CD4-positive, alpha-beta T cell treated with Interferon alpha-2 for 1 hour (primary cell): ENCODE data around the gene TMEM252.
A peak's percentile ranks its signal among the peaks of the same experiment; 100 is the strongest.

Experiments
- DNase-seq, 2 donors: peaks; one replicate each; pipeline ENCODE4 v3.0.0-alpha.2; 2020 to 2022

Gene TMEM252

DNA sequence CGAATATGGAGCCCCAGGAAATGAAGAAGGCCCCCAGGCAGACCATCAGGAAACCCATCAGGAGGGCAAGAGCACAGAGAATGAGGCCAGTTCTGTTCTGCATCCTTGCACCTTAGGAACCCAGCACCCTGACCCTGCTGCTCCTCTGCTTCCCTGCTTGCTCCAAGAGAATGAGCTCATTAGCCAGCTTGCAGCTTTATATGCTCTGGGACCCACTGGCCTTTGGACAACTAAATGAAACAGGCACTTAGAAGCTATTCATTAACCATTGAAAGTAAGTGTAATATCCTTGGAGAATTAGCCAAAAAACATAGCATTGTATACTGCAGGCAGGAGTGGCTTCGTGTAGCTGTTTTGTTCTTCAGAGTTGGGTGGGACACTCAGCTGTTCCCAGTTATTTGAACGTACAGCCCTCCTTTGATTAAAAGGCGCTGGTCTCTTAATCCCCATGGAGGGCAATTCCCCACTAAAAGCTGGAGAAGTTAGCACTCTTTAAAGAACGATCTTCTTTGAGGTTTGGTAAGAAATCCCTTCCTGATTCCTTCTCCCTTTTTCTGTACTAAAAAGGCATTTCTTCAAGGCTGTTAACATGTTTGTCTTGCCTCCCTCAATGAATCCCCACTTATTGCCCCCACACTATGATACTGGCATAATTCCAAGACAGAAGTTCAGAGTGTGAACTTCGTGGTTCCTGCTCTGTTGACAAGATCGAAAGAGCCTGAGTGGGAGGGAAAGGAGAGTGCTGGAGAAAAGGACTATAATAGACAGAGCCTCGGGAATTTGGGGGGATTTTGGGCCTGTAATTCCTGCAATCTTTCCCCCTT lies at the start of gene TMEM252:
TSS of gene TMEM252 (minus strand) at position 172 of the 824 bp plus-strand sequence. CDS start at position 103, 69 bp downstream.
- DNase-seq = no peak

- no peak for DNase-seq
These were observed 44.5 kb upstream of the TMEM252 start for GRCh38 chr9:68585034-68585761.

DNA sequence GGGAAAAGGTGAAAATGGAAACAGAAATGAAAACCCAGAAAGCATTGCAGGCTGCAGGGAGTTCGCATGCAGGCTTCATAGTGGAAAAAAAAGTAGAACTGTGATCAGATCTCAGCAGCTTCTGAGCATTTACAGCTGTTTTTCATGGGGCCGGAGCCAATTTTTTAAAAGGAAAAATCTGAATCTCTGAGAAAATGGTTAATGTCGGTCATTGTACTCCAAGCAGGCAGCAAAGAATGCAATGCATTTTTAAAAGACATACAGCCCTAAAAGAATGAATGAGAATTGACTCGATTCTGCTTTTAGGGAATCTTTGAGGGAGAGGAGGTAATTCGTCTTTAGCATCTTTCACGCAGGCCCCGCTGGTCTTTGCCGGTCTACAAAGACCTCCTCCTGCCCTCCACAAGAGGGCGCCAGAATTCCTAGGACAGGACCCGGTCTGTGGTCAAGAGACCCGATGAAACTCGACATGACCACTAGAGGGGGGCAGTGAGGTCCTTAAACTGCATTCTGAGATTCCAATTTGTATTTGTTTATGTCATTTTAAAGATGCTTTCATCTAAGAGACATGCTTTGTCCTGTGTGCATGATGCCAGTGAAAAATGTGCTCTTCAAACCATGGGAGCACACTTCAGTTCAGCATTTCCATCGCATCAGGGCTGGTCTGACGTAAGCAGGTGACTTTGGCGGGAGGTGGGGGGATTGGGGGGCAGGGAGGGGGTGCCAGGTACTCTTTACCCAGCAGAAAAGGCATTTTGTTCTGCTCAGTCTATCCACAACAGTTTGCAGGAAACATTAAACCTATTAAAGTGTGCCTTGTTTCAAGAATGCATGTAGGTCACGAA lies 43.7 kb upstream of the TMEM252 start:
- peak; percentile 84 to 87 for DNase-seq

DNA sequence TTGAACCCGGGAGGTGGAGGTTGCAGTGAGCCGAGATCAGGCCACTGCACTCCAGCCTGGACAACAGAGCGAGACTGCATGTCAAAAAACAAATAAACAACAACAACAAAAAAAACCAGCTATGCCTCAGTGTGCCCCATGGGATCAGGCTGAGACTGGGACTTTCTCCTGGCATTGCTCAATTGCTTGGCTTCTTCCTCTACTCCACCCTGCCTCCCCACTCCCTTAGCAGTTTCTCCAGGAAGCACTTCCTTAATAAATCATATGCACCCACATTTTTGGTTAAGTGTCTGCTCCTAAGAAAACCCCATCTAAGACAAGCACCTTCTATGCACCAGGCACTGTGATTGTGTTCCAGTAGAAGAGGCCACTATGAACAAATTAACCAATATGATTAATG lies 41.0 kb upstream of the TMEM252 start:
- no peak for DNase-seq

DNA sequence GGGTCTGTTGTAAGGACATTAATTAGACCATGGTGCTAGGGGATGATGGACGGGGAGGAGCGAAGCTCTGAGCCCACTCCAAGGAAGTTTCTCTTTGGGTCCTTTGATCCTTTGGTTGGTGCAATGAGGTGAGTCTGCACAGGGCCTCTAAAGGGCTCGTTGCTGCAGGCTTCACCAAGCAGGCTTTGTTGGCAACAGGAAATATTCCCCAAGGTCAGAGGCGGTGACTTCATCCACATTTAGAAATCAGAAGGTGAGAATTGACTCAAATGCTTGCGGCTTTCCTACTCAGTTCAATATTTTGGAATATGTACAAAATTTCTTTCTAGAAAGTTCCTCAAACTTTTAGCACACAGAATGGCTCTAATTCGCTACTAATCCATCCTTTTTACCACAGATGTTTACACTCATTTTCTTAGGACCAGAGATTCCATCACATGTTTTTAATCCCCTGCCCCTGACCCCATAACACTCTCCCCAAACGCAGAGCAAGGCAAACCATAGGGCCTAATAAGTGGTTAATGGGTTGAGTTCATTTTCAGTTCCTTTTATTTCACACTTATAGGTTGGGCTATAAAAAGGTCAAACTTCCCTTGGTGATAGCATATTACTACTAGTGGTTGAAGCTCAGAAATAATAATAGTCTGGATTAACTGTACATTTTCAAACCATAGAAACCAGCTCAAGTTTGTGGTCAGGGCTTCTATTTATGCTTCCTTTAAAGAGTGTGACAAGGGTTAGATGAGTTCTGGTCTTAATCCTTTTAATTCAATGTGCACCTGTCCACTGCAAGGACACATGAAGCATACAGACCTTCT lies 37.3 kb upstream of the TMEM252 start:
- no peak for DNase-seq

- no peak for DNase-seq
These were observed 35.1 kb upstream of the TMEM252 start for GRCh38 chr9:68575817-68576216.

GRCh38 chr9:68574150-68574549 lies 33.5 kb upstream of the TMEM252 start:
- no peak for DNase-seq

DNA sequence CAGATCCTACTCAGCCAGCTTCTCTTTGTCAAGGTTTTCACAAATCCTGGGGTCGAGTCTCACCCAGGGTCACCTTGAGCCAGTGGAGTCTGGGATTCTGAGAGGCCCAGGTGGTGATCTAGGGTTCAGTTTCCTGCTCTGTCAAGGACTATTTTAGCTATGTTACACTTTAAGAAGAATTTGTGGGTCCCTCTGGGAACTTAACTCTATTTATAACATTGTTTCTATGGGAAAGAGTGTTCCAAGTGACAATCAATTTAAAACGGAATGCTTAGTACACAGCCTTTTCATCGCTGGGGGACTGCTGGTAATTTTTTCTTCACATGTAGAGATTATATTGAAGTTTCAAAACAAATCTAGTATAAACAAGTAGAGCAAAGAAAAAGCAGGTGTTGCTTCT lies 26.9 kb upstream of the TMEM252 start:
- DNase-seq = no peak

DNA sequence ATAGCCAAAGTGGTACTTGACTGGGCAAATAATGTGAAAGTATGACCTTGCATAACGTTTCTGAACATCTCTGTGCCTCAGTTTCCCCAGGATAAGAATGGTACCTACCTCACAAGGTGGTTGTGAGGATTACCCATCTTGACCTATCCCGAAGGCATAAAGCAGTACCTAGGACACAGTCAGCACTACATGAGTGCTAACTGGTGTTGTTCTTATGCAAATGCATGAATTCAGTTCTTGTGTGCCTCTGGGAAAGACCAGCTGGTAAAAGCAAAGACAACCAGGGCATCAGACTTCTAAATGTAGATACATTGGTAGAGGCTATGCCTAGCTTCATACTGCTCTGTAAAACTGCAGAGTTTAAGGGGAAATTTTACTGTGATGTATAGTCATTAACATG lies 21.8 kb upstream of the TMEM252 start:
- DNase-seq = no peak

DNA sequence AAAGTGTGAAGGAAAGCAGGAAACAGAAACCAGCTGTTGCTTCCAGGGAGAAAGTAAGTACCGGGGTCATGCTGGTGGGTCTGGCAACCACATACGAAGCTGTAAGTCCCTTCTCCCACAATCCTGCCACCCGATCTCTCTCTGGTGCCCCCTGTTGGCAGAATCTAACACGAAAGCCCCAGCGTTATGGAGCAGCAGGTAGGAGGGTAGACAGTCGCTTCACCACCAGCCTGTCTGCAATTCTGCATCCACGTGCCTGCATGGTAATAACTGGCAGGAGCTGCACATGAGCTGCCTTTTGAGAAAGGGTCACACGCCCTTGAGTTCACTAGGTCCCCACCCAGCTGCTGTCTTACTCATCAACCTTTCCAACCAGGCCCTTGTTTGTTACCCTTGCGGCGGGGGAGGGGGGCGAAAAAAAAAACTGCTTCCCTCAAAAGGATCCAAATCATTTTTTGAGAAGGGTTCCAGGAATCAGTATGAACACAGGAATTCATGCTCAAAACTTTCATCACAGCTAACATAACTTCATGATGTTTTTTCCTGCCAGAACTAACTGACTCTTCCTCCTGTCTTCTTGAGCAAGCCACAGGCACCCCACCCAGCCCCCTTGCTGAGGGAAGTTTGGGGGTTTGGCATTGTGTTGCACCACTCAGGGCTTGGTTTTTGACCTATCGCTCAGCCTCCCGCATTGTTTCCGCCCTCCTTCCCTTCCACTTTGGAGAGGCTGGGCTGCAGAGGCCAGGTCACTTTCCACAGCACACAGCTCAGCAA lies 19.6 kb upstream of the TMEM252 start:
- DNase-seq = peak; percentile 41 to 68

DNA sequence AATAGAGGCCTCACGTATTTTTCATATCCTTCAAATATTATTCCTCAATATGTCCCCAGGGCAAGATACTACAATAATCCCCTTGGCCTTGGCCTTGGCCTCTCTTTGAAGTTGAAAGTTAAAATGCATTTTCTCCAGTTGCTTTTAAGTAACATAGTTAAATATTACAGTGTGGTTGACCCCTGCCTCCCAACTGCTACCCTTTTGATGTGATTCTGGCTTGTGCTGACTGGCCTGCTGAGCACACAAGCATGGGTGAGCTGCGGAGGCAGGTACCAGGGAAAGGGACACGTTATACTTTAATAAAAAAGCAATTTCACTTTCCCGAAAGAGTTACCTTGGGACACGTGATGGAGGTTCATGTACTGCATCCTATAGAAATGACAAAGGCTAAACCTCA lies 17.9 kb upstream of the TMEM252 start:
- DNase-seq = no peak

- DNase-seq = no peak
These were observed 14.9 kb upstream of the TMEM252 start for GRCh38 chr9:68555437-68556150.

GRCh38 chr9:68552700-68553476 lies 12.2 kb upstream of the TMEM252 start:
- DNase-seq = no peak

GRCh38 chr9:68551191-68551590 lies 10.5 kb upstream of the TMEM252 start:
- peak in 1 of 2 donors; percentile 13 for DNase-seq

DNA sequence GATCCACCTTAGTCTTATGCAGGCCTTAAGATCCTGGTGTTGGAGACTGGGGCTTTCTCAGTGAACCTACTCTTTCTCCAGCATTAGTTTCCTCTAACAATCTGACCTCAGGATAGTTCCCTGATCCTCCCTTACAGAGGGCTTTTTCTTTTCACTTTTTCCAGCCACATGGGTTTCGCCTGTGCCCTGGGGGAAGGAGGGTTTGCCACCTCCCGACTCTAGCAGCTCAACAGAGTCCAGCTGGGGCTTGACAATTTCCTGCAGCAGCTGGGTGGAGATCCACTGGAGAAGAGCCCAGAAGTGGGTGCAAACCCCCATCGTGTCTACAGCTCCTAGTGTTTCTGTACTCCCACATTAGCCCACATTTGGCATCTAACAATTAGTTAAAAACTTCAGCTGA lies 7.6 kb upstream of the TMEM252 start:
- no peak for DNase-seq

- no peak for DNase-seq
These were observed 6.7 kb upstream of the TMEM252 start for GRCh38 chr9:68547417-68547816.

- peak; percentile 18 to 44 for DNase-seq
These were observed 6.1 kb upstream of the TMEM252 start for GRCh38 chr9:68546596-68547390.

DNA sequence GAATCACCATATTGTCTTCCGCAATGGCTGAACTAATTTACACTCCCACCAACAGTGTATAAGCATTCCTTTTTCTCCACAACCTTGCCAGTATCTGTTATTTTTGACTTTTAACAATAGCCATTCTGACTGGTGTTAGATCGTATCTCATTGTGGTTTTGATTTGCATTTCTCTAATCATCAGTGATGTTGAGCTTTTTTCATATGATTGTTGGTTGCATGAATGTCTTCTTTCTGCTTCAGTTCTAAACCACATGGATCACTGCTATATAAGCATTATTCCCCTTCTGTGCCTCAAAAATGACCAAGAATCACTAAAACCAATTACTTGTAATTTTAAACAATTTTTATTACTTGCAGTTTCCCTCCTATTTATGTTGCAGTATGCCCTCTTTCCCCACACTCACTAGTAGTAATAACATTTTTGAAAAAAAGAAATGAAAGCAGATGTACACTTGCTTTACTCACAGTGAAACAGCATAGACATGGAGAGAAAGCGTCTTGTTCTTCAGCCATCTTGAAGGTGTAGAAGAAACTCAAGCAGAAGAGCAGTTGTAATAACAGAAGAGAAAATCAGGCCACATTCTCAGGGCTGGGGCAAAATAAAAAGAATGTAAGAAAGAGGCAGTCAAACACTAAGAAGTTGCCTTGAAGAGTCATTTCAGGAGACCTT lies 4.5 kb upstream of the TMEM252 start:
- no peak for DNase-seq

DNA sequence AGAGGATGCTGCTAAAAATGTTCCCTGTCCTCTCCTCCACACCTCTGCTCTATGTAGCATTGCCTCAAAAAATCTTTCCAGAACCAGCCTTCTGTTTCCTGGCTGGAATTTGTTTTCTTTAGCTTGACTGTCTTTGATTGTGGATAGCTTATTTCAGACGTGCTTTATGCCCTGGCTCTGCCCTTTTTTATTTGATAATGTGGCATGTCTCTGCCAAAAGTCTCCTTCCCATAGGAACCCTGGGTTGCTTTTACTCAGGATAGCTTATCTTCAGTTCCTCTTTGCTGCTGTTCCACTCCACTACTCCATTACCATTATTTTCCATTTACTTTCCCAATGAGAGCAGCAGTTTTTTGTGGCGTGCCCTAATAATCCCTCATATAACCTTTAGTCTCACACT lies 885 bp upstream of the TMEM252 start:
- no peak for DNase-seq
